ENCODE measurements around the gene ARID1B. TPM values are rescaled to one million over a fixed set of nuclear protein-coding genes. Genes with fewer than 3 reads are reported as not detected.
"Not testable (repeated sequence)": the region's sequence is repeated elsewhere in the genome, so short reads cannot be mapped to it uniquely, and the experiment has no call there.

The ARID1B gene
- total RNA-seq, 1 donor from 2014 or later = 75.8 TPM

DNA sequence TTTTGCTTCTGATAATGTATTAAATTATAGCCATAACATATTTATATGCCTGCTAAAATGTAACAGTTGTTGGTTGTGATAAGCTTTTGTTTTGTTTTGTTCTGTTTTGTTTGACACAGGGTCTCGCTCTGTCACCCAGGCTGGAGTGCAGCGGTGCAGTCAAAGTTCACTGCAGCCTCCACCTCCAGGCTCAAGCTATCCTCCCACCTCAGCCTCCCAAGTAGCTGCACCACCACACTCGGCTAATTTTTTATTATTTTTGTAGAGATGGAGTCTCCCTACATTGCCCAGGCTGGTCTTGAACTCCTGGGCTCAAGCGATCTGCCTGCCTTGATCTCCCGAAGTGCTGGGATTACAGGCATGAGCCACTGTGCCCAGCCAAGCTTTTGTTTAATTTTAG lies 157.8 kb downstream of the ARID1B start:
- no peak for DNase-seq (ENCODE audit: low read depth)

DNA sequence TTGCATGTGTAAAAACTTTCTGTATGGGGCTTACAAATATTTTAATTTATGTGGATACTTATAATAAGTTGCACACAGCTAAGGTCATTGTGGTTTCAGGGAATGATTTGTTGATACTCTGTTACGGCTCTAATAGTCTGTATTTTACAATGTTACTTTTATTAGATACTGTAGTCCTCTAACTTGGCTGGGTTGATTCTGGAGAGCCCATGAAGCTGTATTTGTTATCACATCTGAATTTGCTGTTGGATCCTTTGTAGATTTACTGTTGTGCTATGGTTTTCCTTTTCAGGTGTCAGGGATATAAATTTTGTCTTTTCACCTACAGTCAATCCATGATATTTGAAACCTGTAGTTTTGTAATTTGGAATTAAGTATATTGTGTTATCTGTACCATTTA lies 161.0 kb downstream of the ARID1B start:
- DNase-seq (ENCODE audit: low read depth) = no peak

DNA sequence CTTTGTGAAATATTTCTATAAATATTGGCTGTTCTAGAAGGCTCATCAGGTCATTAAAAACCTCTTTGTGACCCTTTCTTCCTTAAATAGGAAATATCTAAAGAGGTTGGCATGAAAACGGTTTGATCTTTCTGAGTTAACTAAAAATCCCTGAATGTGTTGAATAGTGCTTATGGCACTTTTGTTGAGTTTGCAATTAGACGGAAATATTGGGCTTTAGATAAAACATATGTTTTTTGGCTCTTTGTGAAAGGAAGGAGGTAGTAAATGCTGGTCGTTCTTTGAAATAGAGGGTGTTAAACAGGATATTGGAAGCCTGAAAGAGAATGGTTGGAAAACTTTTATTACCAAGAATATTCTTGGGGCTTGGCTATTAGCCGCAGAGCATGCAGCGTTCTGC lies 163.0 kb downstream of the ARID1B start:
- no peak for DNase-seq (ENCODE audit: low read depth)

DNA sequence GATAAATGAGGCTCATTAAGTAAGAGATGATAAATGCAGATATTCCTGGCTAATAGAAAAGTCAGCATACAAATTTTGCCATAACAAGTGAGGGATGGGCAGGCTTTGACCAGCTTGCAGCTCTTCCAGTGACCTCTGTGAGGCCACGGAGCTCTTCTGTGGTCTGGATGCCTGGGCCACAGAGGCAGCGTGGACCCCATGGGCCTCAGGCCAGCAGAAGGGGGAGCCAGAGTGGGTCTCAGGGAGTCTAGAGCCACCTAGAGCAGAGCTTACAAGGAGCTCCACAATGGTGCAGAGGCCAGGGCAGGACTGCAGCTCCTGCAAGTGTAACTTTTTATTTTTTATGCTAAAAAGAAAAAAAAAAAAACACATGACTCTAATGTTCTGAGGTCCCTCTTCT lies 165.1 kb downstream of the ARID1B start:
- DNase-seq (ENCODE audit: low read depth) = no peak

DNA sequence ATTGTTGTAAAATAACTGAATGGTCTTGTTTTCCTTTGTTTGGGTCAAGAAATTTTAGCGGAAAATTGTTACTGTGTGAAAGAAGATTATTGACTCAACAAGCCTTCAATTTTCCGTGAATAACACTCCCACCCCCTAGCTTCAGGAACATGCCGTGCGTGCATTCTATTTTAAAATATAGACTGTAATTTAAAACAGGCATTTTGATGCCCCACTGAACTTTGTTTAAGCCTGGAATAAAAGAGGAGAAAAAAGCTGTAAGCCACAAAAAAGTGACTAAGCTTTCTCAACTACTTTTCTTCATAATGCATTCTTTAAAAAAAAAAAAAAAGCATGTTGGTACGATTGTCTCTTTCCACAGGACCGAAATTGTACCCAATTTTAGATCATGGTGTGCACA lies 166.0 kb downstream of the ARID1B start:
- DNase-seq (ENCODE audit: low read depth) = no peak

DNA sequence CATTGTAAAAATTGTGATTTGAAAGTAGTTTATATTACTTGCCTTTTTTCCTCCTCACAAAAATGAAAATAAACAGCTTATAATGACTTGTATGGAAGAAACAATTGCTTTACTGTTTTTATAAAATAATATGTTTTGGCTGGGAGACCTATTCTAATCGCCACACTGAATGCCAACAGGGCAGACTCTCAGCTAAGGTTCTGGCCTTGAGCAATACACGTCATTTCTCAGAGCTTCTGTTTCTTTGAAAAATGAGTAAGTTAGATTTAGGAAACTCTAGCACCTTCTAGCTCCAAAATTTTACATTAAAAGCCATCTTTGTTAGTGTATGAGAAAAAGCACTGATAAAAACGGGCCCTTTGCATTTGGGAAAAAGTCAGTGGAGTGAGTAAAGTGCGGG lies 166.6 kb downstream of the ARID1B start:
- no peak for DNase-seq (ENCODE audit: low read depth)

DNA sequence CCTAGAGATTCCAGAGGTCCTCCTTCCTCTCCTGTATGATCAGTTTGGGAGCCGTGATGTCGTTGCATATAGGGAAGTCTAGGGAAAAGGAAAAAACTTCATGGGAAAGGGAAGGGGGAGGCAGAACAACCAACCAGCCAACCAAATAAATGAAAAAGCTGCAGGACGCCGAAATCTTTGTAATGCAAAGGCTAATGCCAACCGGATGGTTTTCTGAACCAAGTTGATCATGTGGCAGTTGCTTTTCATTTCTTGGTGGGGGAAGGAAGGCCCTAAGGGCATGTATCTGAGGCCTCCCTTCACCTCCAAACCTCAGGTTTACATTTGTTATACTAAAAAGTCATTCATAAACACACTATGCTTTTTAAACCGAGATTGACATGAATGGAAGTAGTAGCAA lies 167.2 kb downstream of the ARID1B start:
- DNase-seq (ENCODE audit: low read depth) = no peak

DNA sequence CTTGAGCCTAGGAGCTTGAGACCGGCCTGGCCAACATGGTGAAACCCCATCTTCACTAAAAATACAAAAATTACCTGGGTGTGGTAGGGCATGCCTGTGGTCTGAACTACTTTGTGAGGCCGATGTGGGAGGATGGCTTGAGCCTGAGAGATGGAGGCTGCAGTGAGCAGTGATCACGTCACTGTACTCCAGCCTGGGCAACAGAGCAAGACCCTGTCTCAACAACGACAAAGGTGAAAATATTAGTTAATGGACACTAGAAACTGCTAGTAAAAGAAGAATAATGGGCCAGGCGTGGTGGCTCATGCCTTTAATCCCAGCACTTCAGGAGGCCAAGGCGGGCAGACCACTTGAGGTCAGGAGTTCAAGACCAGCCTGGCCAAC lies 168.6 kb downstream of the ARID1B start:
- DNase-seq (ENCODE audit: low read depth) = not testable (repeated sequence)

DNA sequence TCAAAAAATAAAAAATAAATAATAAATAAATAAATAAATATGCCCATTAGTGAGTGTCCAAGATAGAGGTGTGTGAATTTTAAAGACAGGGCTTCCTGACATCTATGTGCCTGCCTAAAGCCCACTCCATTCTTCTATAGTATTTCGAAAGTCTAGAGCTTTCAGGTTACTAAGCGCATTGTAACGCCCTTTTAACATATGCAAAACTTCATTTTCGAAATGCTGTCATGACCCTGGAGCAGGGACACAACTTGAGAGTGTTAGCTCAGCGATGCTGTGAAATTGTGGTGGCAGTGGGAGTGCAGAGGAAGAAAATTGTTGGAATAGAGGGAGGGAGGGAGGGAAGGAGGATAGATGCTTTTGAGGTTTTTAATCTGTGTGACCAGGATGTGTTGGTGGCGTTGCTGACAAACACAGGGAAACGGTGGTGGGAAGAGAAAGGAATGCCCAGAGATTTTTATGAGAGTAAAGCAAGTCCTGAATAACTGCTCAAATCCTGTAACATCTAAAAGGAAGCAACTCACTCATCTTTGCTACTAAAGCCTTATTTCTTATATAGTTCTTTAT lies 169.3 kb downstream of the ARID1B start:
- no peak for DNase-seq (ENCODE audit: low read depth)

DNA sequence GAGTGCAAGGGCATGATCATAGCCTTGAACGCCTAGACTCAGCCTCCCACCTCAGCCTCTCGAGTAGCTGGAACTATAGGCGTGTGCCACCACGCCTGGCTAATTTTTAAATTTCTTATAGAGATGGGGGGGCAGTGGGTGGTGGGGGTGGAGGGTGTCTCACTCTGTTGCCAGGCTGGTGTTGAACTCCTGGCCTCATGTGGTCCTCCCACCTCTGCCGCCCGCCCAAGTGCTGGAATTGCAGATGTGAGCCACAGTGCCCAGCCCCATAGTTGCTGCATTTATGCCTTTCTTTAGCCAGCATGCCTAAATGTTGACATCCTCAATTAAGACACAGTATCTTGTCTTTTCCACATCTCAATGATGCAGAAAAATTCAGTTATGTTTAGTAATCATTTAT lies 171.1 kb downstream of the ARID1B start:
- no peak for DNase-seq (ENCODE audit: low read depth)

DNA sequence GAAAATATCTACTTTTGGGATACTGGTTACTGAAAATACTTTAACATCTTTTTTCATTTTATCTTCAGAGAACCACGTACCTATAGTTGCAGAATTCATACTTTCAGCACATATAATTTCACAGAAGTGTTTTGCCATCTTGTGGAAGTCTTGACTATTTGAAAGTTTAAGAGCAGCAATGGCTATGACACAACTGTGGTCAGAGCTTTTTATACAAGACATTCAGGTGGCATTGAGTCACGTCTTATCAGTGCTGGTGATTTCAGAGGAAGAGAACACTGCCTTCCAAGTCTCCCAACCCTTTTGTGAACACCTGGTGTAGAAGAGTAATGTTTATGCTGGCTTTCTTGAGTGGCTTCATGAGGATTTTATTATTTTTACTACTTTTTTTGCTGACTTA lies 171.6 kb downstream of the ARID1B start:
- DNase-seq (ENCODE audit: low read depth) = peak; percentile 82

DNA sequence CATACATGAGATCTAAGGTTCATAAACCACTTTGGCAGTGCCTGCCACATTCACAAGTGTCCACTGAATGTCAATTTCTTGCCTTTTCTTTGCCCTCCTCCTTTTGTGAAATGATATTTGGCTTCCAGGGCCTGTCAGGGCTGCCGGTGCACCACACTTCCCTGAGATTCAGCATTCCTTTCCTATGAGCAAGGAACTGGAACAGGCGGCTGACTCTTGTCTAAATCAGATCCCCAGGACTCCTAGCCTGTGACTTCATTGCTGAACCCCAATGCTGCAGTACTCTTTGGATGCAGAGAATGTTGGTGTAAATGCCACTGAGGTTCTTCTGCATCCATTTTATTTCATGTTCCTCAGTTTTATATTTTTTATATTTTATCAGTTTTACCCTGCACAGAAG lies 172.2 kb downstream of the ARID1B start:
- peak; percentile 65 for DNase-seq (ENCODE audit: low read depth)

DNA sequence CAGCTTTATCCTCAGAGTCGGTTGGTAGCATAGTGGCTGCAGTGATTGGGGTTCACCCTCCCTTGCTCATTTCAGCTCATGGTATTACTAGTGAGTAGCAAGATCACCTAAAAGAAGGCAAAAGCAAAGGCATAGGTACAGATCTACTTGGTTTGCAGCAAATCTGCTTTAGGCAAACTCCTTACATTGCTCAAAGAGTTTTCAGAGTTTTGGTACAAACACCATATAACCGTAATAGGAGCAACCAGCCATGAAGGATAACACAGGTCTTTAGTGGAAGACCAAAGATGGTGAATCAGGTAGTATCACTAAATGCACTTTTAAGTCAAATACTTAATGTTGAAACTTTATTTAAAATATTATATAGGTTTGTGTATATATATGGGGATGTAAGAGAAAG lies 172.9 kb downstream of the ARID1B start:
- DNase-seq (ENCODE audit: low read depth) = no peak

DNA sequence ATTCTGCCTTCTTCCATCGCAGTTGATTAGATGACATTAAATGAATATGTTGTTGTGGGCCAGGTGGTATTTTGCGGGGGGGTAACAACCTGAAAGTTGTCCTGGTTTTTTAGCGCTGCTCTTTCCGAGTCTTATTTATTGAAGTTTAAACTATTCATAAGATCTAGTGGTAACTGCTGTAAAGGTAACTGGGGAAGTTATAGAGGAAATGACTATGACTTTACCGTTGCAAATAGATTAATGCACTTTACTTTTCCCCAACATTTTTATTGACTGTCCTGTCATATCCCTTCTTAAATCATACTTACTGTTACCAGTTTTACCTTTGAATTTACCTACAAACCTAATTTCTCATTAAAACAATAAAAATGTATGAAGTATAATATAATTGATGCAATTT lies 173.4 kb downstream of the ARID1B start:
- no peak for DNase-seq (ENCODE audit: low read depth)

DNA sequence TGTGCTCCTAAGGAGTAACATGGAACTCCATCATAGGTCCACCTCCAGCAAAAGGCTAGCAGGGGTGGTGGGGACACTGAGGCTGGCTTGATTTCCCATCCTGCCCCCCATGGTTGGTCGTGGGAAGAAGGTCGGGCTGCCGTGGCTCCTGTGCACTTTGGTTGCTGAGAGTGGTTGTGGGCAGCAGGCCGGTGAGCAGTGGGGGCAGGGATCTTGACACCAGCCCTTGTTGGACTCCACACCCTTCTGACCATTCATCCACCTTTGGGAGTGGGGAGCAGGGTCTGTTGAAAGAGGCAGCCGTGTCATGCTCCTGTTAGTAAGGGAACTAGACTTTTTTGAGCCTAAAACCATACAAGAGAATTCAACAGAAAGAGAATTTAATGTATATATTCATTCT lies 175.2 kb downstream of the ARID1B start:
- DNase-seq (ENCODE audit: low read depth) = no peak

DNA sequence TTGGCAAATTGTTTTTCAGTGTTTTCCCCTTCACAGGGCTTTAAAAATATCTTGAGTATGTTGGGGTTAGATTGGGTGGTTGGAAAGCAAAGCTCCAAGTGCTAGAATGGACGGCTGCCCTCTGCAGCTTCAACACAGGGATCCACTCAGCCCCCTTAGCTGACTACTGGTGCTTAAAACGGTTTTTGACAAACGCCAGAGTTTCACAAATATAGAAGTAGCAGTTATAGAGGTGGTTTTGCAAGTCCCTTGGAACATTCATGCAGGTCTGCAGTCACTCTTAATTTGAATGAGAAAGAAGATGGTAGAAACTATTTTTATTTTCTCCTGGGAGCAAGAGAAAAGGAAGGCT lies 175.9 kb downstream of the ARID1B start:
- DNase-seq (ENCODE audit: low read depth) = no peak

DNA sequence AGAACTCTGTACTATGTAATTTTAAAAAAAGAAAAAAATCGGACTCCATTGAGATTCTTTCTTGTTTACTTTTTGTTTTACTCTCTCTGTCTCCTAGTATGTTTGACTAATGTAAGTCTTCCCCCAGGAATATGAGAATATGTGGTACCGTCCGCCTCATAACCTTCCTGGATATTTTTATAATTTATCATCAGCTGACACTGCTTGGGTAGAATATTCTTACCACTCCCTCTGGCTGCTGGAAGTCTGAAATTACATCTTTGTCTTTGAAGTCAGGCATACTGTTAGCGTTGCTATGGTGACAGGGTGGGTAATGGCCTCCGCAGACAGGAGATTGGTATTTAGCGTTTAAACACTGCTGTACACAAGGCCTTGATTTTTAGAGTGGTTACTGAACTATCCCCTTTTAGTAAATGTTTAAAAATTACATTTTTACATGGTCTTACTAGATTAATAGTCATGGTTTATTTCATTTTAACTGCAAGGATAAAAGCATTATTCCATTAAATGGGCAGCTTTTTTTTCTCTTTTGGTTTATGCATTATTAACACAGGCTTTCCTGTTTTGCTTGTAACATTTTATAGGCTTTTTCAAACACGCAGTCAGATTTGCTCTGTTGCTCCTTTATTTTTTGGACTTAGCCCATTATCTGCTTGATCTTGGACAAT lies 176.4 kb downstream of the ARID1B start:
- peak; percentile 94 for DNase-seq (ENCODE audit: low read depth)

DNA sequence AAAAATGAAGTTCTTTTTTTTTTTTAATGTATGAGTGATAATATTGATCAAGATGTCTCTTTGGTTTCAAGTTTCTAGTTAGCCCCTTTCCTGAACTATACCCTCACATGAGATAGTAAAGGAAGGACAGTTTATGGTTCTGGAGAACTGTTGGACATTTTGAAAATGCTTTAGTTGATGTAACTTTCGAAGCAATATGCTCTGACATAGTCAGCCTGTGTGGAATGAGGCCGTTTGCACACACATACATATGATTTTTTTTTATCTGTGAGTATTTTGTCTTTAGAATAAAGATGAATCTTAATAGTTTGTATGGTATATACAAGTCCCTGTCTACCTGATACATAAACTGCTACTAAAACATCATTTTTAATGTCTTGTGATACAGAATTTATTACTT lies 177.0 kb downstream of the ARID1B start:
- no peak for DNase-seq (ENCODE audit: low read depth)

DNA sequence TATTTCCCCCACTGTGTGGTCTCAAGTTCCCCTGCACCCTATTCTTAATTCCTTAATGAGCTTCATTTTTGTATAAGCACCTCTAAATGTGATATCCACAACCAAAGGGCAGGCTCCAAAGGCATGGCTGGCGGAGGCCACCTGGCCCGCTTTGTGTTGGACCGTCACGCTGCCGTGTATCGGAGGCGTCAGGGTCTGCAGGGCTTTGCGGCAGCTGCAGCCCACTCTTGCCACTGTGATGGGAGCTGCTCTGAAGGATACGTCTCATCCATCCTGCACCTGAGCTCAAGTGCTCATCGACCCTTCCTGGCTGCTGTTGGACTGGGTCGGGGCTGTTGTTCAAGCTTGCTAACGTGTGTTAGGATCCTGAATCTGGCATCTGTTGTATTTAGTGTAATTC lies 177.6 kb downstream of the ARID1B start:
- DNase-seq (ENCODE audit: low read depth) = no peak

DNA sequence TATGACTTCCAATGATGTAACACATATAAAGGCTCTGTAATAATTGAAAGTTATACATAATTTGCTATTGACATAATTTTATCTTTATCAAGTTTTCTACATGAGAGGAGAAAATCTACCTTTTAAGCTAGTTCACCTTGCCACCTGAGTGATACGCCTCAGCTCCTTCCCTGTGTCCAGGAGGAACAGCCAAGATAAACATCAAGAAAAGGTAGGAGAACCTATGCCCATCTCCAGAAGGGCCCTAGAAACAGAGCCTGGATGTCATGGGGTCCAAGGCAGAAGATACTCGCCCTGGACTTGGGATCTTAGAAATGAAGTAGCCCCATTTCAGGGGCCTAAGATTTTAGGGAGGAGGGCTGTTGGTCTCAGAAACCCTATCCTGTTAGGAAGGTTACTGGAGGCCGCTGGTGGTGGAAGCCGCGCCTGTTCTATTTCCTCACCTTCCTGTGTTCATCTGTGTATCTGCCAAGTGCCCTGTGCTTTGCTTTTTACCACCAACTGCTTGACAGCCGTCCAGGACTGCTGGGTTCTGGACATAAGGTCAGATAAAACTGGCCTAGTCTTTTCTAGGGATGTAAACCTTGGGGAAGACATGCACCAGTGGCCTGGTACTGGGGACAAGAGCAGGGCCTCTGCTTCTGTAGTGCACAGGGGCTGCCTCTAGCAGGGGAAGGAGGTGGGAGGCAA lies 178.5 kb downstream of the ARID1B start:
- peak; percentile 59 for DNase-seq (ENCODE audit: low read depth)

DNA sequence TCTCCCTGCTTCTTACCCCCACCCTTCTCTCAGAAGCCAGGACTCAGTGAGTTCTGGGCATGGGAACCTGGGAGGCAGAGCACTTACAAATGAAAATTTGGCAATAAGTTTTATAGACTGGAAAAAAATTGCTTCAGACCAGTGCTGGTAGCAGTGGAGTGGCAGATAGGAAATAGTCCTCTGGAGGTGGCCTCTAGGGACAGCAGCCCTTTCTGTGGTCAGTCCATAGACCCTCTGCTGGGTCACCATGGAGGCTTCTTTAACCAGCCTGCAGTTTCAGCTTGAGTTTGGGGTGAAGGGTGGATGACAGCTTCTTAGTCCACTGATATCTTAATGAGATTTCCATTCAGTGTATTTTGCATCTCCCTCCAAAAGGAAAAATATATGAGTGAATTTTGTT lies 179.1 kb downstream of the ARID1B start:
- no peak for DNase-seq (ENCODE audit: low read depth)

DNA sequence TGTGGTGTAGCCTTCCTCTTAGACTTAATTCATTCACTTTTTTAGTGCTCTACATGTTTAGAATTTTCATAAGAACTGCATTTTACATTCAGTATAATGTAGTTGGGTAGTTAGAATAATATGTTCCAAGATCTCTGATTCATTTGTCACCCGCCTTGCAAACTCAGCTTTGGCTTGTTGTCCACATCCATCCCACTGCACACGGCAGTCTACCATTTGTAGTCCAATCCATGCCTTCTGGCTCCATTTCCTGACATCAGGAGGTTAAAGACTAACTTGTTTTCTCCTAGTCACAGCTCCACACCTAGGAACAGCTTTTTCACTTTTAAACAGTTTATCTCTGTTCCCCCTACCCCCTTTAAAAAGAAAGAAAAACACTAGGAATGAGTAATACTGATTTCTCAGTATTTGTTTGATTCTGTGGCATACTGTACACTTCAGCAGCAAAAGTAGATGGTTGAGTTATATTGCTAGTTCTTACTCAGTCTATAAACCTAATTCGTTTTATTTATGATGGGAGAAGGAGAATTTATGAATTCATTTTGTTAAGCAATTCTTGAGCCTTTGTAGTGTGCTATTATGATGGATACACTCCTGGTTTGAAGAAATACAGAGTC lies 180.9 kb downstream of the ARID1B start:
- peak; percentile 83 for DNase-seq (ENCODE audit: low read depth)

DNA sequence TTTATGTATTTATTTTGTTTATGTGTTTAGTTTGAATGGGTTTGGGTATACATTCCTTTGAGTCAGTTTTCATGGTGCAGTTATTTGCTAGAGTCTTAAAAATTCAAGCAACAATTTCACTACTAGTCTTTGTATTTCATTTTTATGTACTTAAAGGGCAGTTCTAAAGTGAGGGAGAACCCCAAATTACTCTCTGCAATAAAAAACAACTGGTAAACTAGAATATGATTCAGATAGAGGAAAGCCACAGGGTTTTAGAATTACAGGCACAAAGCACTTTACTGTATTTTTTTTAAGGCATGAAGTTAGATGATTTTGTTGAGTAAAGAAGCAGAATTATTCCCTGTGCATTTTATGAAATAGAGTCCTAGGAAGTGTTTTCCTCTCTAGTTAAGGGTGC lies 183.3 kb downstream of the ARID1B start:
- no peak for DNase-seq (ENCODE audit: low read depth)

Measured in renal cortical epithelial cell (primary cell).